Activated CD8-positive, alpha-beta memory T cell treated with anti-CD3 and anti-CD28 coated beads, Interleukin-2, amount 10 ng/mL, durations not matched to agents 7 days and 5 days (primary cell): ENCODE results near the gene TAS2R10. TPM values are rescaled to one million over a fixed set of nuclear protein-coding genes. Genes with fewer than 3 reads are reported as not detected.

ENCODE experiments used
- ATAC-seq: fragments of 150-1000 bp; cut with Tn5 transposase; one replicate; pipeline ENCODE4 v1.10.0; 2021; ENCODE audit warnings: moderate library complexity
- CTCF ChIA-PET: fragments of 350-600 bp; sonication (Branson Sonifier 250); formaldehyde crosslinking; loops from one replicate; lab custom pipeline; 2021; ENCODE audit warnings: antibody characterized with exemption; lab: Charles Lee
- DNase-seq: peaks from one replicate; pipeline ENCODE4 v3.0.0-alpha.2; 2020
- H3K27ac Mint-ChIP-seq: one replicate; pipeline ENCODE4 v1.8.0; 2021; ENCODE audit warnings: mild to moderate bottlenecking, mixed read lengths
- H3K27me3 Mint-ChIP-seq: one replicate; pipeline ENCODE4 v1.8.0; 2021; ENCODE audit warnings: mixed read lengths
- H3K36me3 Mint-ChIP-seq: one replicate; pipeline ENCODE4 v1.8.0; 2021; ENCODE audit warnings: mild to moderate bottlenecking, mixed read lengths
- H3K4me1 Mint-ChIP-seq: one replicate; pipeline ENCODE4 v1.8.0; 2021; ENCODE audit warnings: mixed read lengths
- H3K4me3 Mint-ChIP-seq: one replicate; pipeline ENCODE4 v1.8.0; 2021; ENCODE audit warnings: mild to moderate bottlenecking, moderate library complexity, mixed read lengths
- H3K9me3 Mint-ChIP-seq: one replicate; pipeline ENCODE4 v1.8.0; 2022; ENCODE audit warnings: low read depth, mixed read lengths
- total RNA-seq, 2 experiments: library from RNA; stranded (reverse); gene quantifications; one replicate each; pipeline ENCODE4 v1.2.3, GENCODE V29; 2021

Gene TAS2R10
- total RNA-seq, result under 1 TPM in 1 of 2 experiments, not detected in 1; 0.29 TPM

DNA sequence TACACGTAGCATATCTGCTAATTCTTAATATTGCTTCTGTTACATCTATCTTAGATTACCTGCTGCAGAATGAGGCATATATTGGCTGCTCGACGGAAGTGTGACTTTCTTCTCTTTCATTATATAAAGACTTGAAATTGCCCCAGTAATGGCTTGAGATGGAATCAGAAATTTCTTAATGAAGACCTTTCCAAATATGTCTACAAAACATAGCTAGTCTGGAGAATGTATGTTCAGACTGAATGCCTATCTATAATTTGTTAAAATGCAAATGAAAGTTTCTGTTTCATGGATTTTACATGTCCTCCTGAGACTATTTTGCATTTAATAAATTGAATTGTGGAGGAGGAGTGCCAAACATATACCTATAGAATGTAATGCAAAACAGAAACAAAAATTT is at the start of gene TAS2R10:
TSS of gene TAS2R10 (minus strand) at position 101 of the 400 bp plus-strand sequence. CDS start at position 12, 89 bp downstream.
- no peaks in the 10 kb centered on the region for H3K4me1 Mint-ChIP-seq
- H3K4me3 Mint-ChIP-seq, result no peak within 1 kb of the TSS
- H3K9me3 Mint-ChIP-seq, result no peaks in the 10 kb centered on the region
- CTCF ChIA-PET, result no interaction called here
- ATAC-seq, result no peak
- no peak for DNase-seq
- no peaks in the 10 kb centered on the region for H3K36me3 Mint-ChIP-seq
- no peaks in the 10 kb centered on the region for H3K27me3 Mint-ChIP-seq
- H3K27ac Mint-ChIP-seq, result no peak within 1 kb of the TSS

DNA sequence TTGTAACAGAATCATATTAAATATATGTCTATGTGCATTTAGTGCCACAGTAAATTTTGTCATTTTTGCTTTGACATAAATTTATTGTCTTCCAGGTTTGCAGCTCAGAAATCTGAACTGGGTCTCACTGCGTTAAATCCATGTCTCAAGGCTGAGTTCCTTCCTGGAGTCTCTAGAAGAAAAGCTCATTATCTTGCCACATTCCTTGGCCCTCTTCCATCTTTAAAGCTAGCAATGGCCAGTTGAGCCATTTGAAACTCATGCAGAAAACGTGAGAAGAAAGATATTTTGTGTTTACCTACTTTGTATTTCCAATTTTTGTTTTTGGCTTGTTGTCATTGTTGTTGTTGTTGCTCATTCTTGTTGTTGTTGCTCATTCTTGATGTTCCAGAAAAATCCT is 47.2 kb upstream of the TAS2R10 start:
- DNase-seq (no peak), ATAC-seq (no peak)
- peaks cover 15% of the 10 kb centered on the region for H3K36me3 Mint-ChIP-seq
- no peak overlapping the region for H3K27ac Mint-ChIP-seq
- no peaks in the 10 kb centered on the region for H3K4me1 Mint-ChIP-seq
- no peak overlapping the region for H3K4me3 Mint-ChIP-seq
- no peaks in the 10 kb centered on the region for H3K27me3 Mint-ChIP-seq
- H3K9me3 Mint-ChIP-seq, result peaks cover 6% of the 10 kb centered on the region
- CTCF ChIA-PET, result no interaction called here

GRCh38 chr12:10867381-10867780 is 41.2 kb upstream of the TAS2R10 start:
- Mint-ChIP-seq H3K27ac (no peak overlapping the region), H3K4me3 (no peak overlapping the region), H3K27me3 (no peaks in the 10 kb centered on the region), H3K9me3 (no peaks in the 10 kb centered on the region), H3K4me1 (no peaks in the 10 kb centered on the region), H3K36me3 (peaks cover 5% of the 10 kb centered on the region)
- DNase-seq (no peak), ATAC-seq (no peak)
- CTCF ChIA-PET, result no interaction called here

DNA sequence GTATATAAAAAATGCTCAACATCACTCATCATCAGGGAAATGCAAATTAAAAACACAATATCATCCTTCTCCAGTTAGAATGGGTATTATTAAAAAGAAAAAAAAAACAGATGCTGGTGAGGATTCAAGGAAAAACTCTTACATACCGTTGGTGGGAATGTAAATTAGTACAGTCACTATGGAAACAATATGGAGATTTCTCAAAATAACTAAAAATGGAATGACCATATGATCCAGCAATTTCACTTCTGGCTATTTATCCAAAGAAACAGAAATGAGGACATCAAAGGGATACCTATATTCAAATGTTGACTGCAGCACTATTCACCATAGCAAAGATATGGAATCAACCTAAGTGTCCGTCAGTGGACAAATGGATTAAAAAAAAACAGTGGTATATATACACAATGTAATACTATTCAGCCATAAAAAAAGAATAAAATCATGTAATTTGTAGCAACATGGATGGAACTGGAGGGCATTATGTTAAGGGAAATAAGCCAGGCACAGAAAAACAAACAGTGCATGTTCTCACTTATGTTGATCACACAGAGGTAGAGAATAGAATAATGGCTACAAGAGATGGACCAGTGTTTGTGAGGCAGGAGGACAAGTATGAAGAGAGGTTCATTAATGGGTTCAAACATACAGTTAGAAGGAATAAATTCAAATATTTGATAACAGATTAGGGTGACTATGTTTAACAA is 37.5 kb upstream of the TAS2R10 start:
- no peaks in the 10 kb centered on the region for H3K4me1 Mint-ChIP-seq
- peaks cover 6% of the 10 kb centered on the region for H3K9me3 Mint-ChIP-seq
- H3K27me3 Mint-ChIP-seq, result no peaks in the 10 kb centered on the region
- CTCF ChIA-PET, result no interaction called here
- H3K27ac Mint-ChIP-seq, result no peak overlapping the region
- H3K36me3 Mint-ChIP-seq, result peaks cover 24% of the 10 kb centered on the region
- H3K4me3 Mint-ChIP-seq, result no peak overlapping the region
- no peak for DNase-seq
- no peak for ATAC-seq

DNA sequence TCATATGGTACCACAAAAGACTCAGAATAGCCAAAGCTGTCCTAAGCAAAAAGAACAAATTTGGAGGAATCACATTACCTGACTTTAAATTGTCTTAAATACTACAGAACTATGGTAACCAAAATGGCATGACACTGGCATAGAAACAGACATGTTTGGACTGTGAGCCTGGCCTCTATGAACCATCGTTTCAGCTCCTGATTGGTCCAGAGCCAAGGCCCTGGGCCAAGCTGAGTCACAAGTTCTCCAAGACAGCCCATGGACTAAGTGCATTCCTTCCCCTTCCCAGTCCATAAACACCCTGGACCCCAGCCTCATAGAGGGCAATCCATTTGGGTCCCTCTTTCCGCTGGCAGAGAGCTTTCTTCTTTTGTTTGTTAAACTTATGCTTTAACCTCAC is 35.2 kb upstream of the TAS2R10 start:
- CTCF ChIA-PET, result no interaction called here
- H3K27me3 Mint-ChIP-seq, result no peaks in the 10 kb centered on the region
- H3K36me3 Mint-ChIP-seq, result peaks cover 43% of the 10 kb centered on the region
- no peak overlapping the region for H3K27ac Mint-ChIP-seq
- ATAC-seq (no peak), DNase-seq (no peak)
- no peak overlapping the region for H3K4me3 Mint-ChIP-seq
- peaks cover 23% of the 10 kb centered on the region for H3K9me3 Mint-ChIP-seq
- no peaks in the 10 kb centered on the region for H3K4me1 Mint-ChIP-seq

- peaks cover 15% of the 10 kb centered on the region for H3K4me1 Mint-ChIP-seq
- no peaks in the 10 kb centered on the region for H3K27me3 Mint-ChIP-seq
- H3K27ac Mint-ChIP-seq, result no peak overlapping the region
- H3K4me3 Mint-ChIP-seq, result no peak overlapping the region
- ATAC-seq (no peak), DNase-seq (no peak)
- CTCF ChIA-PET, result no interaction called here
- peaks cover 58% of the 10 kb centered on the region for H3K36me3 Mint-ChIP-seq
- H3K9me3 Mint-ChIP-seq, result peaks cover 25% of the 10 kb centered on the region
Measured at GRCh38 chr12:10855807-10856206, 29.6 kb upstream of the TAS2R10 start.

- no peak overlapping the region for H3K27ac Mint-ChIP-seq
- CTCF ChIA-PET, result no interaction called here
- H3K9me3 Mint-ChIP-seq, result peaks cover 25% of the 10 kb centered on the region
- H3K4me3 Mint-ChIP-seq, result no peak overlapping the region
- H3K27me3 Mint-ChIP-seq, result no peaks in the 10 kb centered on the region
- ATAC-seq, result no peak
- H3K4me1 Mint-ChIP-seq, result peaks cover 35% of the 10 kb centered on the region
- peaks cover 51% of the 10 kb centered on the region for H3K36me3 Mint-ChIP-seq
- no peak for DNase-seq
Measured at GRCh38 chr12:10853776-10854175, 27.6 kb upstream of the TAS2R10 start.

DNA sequence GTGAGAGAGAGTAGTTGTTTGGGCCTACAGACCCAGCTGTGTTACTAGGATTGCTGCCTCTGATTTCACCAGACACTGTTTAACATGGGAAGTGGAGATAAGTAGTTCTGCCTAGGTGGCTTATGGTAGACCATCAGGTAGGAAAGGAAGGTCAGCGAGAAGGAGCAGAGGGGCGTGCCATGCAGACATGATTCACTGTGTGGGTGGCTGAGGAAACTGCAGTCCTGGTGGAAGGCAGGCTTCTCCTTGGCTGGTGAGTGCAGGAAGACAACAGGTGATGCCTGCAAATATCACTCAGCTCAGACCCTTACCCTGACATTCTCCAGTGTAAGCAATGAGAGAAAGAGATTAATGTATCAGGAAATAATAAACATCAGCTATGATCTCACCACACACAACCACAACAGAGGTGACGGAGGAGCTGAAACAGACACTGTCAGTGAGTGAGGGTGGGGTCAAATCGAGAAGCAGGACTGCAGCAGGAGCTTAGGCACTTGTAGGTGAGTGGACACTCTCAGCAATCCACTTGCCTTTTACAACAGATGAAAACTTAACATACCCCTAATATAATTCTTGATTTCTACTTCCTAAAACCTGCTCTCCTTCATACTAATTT is 25.2 kb upstream of the TAS2R10 start:
- Mint-ChIP-seq H3K27me3 (no peaks in the 10 kb centered on the region), H3K4me1 (peaks cover 38% of the 10 kb centered on the region), H3K36me3 (peaks cover 43% of the 10 kb centered on the region), H3K9me3 (peaks cover 9% of the 10 kb centered on the region), H3K27ac (peak overlapping the region; percentile 26), H3K4me3 (no peak overlapping the region)
- CTCF ChIA-PET, result interaction anchor here (1.2 kb wide), 1 partner anchor 32 kb away, joined by 3 read pairs; the partner anchor contains the start of gene PRH1
- no peak for ATAC-seq
- DNase-seq, result no peak

- Mint-ChIP-seq H3K36me3 (peaks cover 34% of the 10 kb centered on the region), H3K9me3 (no peaks in the 10 kb centered on the region), H3K4me1 (peaks cover 38% of the 10 kb centered on the region), H3K27me3 (no peaks in the 10 kb centered on the region), H3K27ac (peak within 1 kb of the TSS; percentile 63), H3K4me3 (no peak within 1 kb of the TSS)
- CTCF ChIA-PET, result no interaction called here
- ATAC-seq, result peak; percentile 85
- peak; percentile 82 for DNase-seq
Measured at GRCh38 chr12:10849425-10849878, 23.3 kb upstream of the TAS2R10 start, which contains the start of gene PRR4. TSS of gene PRR4 (minus strand) at chr12:10849475. CDS start at chr12:10849437, 38 bp downstream.

- peaks cover 38% of the 10 kb centered on the region for H3K4me1 Mint-ChIP-seq
- no peak for DNase-seq
- no peaks in the 10 kb centered on the region for H3K9me3 Mint-ChIP-seq
- H3K27ac Mint-ChIP-seq, result no peak overlapping the region
- CTCF ChIA-PET, result no interaction called here
- H3K27me3 Mint-ChIP-seq, result no peaks in the 10 kb centered on the region
- H3K4me3 Mint-ChIP-seq, result no peak overlapping the region
- no peak for ATAC-seq
- peaks cover 34% of the 10 kb centered on the region for H3K36me3 Mint-ChIP-seq
Measured at GRCh38 chr12:10847744-10848143, 21.6 kb upstream of the TAS2R10 start.

- Mint-ChIP-seq H3K4me1 (no peaks in the 10 kb centered on the region), H3K9me3 (no peaks in the 10 kb centered on the region), H3K4me3 (no peak overlapping the region), H3K36me3 (peaks cover 17% of the 10 kb centered on the region), H3K27me3 (no peaks in the 10 kb centered on the region), H3K27ac (no peak overlapping the region)
- CTCF ChIA-PET, result no interaction called here
- no peak for ATAC-seq
- no peak for DNase-seq
Measured at GRCh38 chr12:10842862-10843261, 16.7 kb upstream of the TAS2R10 start.

- Mint-ChIP-seq H3K27me3 (no peaks in the 10 kb centered on the region), H3K4me3 (no peak overlapping the region), H3K9me3 (no peaks in the 10 kb centered on the region), H3K36me3 (peaks cover 4% of the 10 kb centered on the region), H3K4me1 (no peaks in the 10 kb centered on the region), H3K27ac (no peak overlapping the region)
- ATAC-seq (no peak), DNase-seq (no peak)
- CTCF ChIA-PET, result no interaction called here
Measured at GRCh38 chr12:10838461-10838860, 12.3 kb upstream of the TAS2R10 start.

GRCh38 chr12:10829994-10830393 is 3.8 kb upstream of the TAS2R10 start:
- Mint-ChIP-seq H3K4me1 (no peaks in the 10 kb centered on the region), H3K27me3 (no peaks in the 10 kb centered on the region), H3K27ac (no peak overlapping the region), H3K4me3 (no peak overlapping the region), H3K36me3 (no peaks in the 10 kb centered on the region), H3K9me3 (no peaks in the 10 kb centered on the region)
- DNase-seq, result no peak
- CTCF ChIA-PET, result no interaction called here
- no peak for ATAC-seq

- Mint-ChIP-seq H3K27ac (no peak overlapping the region), H3K4me3 (no peak overlapping the region), H3K27me3 (no peaks in the 10 kb centered on the region), H3K9me3 (no peaks in the 10 kb centered on the region), H3K36me3 (no peaks in the 10 kb centered on the region), H3K4me1 (no peaks in the 10 kb centered on the region)
- DNase-seq (no peak), ATAC-seq (no peak)
- CTCF ChIA-PET, result no interaction called here
Measured at GRCh38 chr12:10824957-10825356, 1.2 kb downstream of the TAS2R10 start.
